SHP77 treated with DMSO at 0.1 percent for 48 hours (cell line): ENCODE measurements around the gene RFTN2.

Experiments
- DNase-seq: peaks from one replicate; lab custom pipeline; 2025; lab: John Stamatoyannopoulos, UW

Gene RFTN2

GRCh38 chr2:197547163-197547900 is 128.1 kb downstream of the RFTN2 start:
- no peak for DNase-seq

GRCh38 chr2:197543206-197543605 is 132.2 kb downstream of the RFTN2 start:
- no peak for DNase-seq

DNA sequence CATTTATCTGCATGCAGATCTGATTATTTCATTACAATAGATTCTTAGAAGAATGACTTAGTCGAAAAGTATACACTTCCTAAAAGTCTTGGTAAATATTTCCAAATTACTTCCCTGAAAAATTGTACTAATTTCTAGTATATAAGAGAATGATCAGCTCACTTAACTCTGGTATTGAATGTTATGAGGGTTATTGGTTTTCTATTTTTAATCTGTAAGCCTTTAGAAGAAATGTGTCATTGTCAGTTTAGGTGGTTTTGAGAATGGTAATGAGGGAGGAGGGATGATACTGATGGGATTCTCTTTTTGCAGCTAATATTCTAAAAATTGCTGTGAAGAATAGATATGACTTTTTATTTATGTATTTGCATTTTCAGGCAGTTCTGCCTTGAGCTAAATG is 135.7 kb downstream of the RFTN2 start:
- no peak for DNase-seq

DNA sequence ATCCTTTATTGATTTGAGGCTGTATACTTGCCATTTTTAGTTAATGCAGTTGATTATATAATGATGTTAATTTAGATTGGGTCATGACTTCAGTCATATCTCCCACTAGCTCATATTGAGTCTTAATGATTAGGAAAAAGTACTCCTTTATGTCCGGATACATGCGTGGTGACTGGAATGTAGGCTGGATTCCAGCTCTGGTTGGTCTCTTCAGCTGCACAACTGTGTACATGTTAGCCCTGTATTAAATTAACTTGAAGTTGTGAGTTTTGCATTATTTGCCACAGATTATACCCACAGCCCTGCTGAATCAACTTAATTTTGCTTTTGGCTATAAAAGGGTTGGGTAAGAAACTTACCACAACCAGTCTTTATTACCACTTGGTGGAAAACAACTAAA is 137.0 kb downstream of the RFTN2 start:
- no peak for DNase-seq
